Measurements from ENCODE around the gene KLHL10. TPM values are rescaled to one million over a fixed set of nuclear protein-coding genes. Genes with fewer than 3 reads are reported as not detected.
A peak's percentile ranks its signal among the peaks of the same experiment; 100 is the strongest.
"Not testable (repeated sequence)": the region's sequence is repeated elsewhere in the genome, so short reads cannot be mapped to it uniquely, and the experiment has no call there.

The KLHL10 gene
- total RNA-seq, 1 experiment from 2014 or later = not detected

- no peak for DNase-seq (ENCODE audit: low read depth)
Observed at GRCh38 chr17:41871789-41872188, 34.2 kb downstream of the KLHL10 start.

DNA sequence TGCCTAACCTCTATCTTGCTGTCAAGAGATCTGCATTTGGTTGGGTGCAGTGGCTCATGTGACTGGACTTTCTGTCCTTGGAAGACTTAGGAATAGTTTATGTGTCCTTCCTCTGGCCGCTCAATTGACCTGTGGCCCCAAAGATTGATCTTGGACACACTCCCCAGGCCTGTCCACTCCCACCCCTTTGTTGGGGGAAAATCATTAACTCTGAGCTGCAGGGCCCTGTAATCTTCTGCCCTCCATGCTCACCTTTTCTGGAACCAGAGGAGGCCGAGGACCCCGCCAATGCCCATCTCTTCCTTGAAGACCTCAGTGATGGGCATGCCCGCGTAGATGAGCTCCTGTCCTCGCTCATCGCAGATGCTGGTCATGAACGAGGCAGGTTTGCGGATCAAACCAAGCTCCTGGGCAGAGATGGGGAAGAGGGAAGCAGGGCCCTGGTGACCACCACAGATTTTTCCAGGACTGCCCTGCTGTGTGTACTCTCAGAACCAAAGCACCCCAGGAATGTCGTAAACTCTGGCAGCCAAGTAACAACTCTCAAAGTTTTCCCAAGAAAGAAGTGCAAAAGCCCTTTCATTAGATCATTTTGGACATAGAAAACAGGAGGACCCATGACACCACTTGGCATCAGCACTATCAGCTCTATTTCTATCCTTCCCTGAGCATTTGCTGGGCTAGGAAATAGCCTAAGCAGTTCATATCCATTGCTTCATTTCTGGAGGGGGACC lies 36.1 kb downstream of the KLHL10 start:
- in situ Hi-C loops (cut with HindIII; ENCODE audit: low pct_unique_long_range_greater_than_20kb, low sequenced_read_pairs) = no loop called here
- DNase-seq (ENCODE audit: low read depth) = no peak

More at GRCh38 chr17:41871789-41872188, 34.2 kb downstream of the KLHL10 start:
- in situ Hi-C loops (cut with HindIII; ENCODE audit: low pct_unique_long_range_greater_than_20kb, low sequenced_read_pairs) = no loop called here

DNA sequence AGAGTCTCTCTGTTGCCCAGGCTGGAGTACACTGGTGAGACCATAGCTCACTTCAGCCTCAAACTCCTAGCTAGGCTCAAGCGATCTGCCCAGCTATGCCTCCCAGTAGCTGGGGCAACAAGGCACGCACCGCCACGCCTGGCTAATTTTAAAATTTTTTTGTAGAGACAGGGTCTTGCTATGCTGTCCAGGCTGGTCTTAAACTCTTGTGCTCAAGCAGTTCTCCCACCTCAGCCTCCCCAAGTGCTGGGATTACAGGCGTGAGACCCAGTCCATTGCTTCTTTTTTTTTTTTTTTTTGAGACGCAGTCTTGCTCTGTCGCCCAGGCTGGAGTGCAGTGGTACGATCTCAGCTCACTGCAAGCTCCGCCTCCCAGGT lies 36.7 kb downstream of the KLHL10 start:
- in situ Hi-C loops (cut with HindIII; ENCODE audit: low pct_unique_long_range_greater_than_20kb, low sequenced_read_pairs) = not testable (repeated sequence)

GRCh38 chr17:41880130-41880529 lies 42.5 kb downstream of the KLHL10 start:
- DNase-seq (ENCODE audit: low read depth) = no peak
- in situ Hi-C loops (cut with HindIII; ENCODE audit: low pct_unique_long_range_greater_than_20kb, low sequenced_read_pairs) = no loop called here

More for the DNA sequence above, 36.7 kb downstream of the KLHL10 start:
- DNase-seq (ENCODE audit: low read depth) = not testable (repeated sequence)

- in situ Hi-C loops (cut with HindIII; ENCODE audit: low pct_unique_long_range_greater_than_20kb, low sequenced_read_pairs) = no loop called here
- DNase-seq (ENCODE audit: low read depth) = no peak
Observed at GRCh38 chr17:41882756-41883155, 45.1 kb downstream of the KLHL10 start.

DNA sequence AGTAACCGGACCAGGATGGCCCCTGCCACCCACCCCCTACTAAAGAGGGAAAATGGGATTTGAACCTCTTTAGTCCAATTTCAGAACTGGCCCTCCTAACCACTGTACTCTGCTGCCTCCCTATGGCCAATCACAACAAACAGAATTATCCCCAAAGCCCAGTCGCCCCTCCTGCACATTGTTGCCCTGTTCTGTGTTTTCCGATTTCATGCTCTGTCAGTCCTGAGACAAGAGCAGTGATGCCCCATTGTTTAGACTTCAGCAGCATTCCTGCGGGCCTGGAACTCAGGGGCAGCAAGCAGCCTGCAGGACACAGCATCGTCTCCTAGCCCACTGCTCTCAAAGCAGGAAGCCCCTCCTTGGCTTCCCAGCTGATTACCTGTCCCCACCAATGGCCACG lies 48.1 kb downstream of the KLHL10 start:
- DNase-seq (ENCODE audit: low read depth) = peak; percentile 41
- in situ Hi-C loops (cut with HindIII; ENCODE audit: low pct_unique_long_range_greater_than_20kb, low sequenced_read_pairs) = no loop called here

GRCh38 chr17:41888332-41888965 lies 50.8 kb downstream of the KLHL10 start:
- DNase-seq (ENCODE audit: low read depth) = no peak
- in situ Hi-C loops (cut with HindIII; ENCODE audit: low pct_unique_long_range_greater_than_20kb, low sequenced_read_pairs) = no loop called here

DNA sequence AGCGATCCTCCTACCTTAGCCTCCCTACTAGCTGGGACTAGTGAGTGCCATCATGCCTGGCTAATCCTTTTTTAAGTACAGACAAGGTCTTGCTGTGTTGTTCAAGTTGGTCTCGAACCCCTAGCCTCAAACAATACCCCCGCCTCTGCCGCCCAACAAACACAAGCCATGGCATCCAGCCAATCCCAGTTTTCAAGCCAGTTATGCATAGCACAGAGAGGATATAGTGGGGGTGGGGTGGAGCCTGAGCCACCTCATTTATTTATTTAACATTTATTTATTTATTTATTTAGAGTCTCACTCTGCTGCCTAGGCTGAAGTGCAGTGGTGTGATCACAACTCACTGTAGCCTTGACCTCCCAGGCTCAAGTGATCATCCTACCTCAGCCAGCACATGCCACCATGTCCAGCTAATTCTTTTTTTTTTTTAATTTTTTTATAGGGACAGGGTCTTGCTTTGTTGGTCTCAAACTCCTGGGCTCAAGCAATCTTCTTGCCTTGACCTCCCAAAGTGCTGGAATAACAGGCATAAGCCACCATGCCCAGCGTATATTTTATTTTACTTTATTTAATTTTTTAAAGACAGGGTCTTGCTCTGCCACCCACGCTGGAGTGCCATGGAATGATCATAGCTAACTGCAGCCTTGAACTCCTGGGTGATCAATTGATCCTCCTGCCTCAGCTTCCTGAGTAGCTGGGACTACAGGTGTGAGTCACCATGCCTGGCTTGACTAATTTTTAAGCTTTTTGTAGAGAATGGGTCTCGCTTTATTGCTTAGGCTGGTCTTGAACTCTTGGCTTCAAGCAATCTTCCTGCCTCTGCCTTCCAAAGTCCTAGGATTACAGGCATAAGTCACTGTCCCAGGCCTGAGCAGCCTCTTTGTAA lies 53.8 kb downstream of the KLHL10 start:
- peak; percentile 63 for DNase-seq (ENCODE audit: low read depth)
- in situ Hi-C loops (cut with HindIII; ENCODE audit: low pct_unique_long_range_greater_than_20kb, low sequenced_read_pairs) = no loop called here

GRCh38 chr17:41892021-41892376 lies 54.4 kb downstream of the KLHL10 start:
- DNase-seq (ENCODE audit: low read depth) = no peak
- in situ Hi-C loops (cut with HindIII; ENCODE audit: low pct_unique_long_range_greater_than_20kb, low sequenced_read_pairs) = no loop called here

DNA sequence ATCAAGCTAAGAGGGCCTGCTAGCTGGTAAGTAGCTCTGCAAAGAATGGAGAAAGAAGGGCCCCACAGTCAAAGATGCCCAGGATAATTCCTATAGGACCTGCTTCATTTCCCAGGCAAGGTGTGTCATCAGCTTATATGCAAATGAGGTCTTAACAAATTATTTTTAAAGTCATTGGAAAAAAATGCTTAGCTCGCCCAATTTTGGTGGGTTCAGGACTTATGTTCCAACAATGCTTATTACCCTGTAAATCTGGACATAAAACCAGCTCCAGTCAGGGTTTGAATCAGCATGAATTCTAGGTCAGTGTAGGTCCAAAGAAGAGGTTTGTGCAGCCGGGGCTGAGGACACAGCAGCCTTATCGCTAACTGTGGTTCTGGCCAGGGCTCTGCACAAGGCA lies 55.8 kb downstream of the KLHL10 start:
- in situ Hi-C loops (cut with HindIII; ENCODE audit: low pct_unique_long_range_greater_than_20kb, low sequenced_read_pairs) = no loop called here
- no peak for DNase-seq (ENCODE audit: low read depth)

- DNase-seq (ENCODE audit: low read depth) = peak; percentile 85
- in situ Hi-C loops (cut with HindIII; ENCODE audit: low pct_unique_long_range_greater_than_20kb, low sequenced_read_pairs) = no loop called here
Observed at GRCh38 chr17:41894791-41895331, 57.2 kb downstream of the KLHL10 start.

DNA sequence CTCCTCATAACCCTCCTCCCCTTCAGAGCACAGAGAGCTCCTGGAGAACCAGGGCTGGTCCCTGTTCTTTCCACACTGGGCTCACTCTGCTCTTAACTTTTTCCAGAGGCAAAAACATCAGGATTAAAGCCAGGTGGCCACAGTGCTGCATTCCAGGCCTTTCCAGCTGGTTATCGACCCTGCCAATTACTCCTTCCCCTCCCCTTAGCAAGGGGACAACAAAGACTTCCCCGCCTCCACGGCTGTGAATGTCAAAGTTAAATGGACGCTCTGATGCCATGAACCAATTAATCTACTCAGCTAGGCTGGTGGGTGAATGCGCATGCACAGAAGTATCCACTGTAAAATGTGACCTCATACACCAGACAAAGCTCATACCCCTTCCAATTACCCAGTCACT lies 58.0 kb downstream of the KLHL10 start:
- in situ Hi-C loops (cut with HindIII; ENCODE audit: low pct_unique_long_range_greater_than_20kb, low sequenced_read_pairs) = no loop called here
- DNase-seq (ENCODE audit: low read depth) = no peak

DNA sequence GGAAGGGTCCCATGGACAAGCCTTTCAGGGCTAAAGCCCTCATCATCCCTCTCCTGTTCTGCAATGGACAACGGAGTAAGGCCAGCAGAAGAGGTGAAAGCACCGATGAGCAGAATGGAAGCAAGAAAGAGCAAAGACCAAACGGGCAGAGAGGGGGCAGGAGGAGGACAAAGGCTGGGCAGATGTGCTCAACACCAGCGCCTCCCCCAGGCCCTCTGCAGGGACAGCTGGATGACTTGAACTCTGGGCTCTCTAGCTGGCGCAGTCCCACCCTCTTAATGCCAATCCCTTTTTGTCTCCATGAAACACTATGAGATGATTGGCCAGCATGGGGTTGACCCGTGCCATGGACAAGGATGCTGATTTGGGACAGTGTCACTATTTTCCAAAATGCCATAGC lies 59.1 kb downstream of the KLHL10 start:
- DNase-seq (ENCODE audit: low read depth) = no peak
- in situ Hi-C loops (cut with HindIII; ENCODE audit: low pct_unique_long_range_greater_than_20kb, low sequenced_read_pairs) = no loop called here

Other genes starting within 250 kb of the KLHL10 start
- gene KRT16, start 225.1 kb upstream of the KLHL10 start, total RNA-seq (2014; rRNA removed; shearing (Covaris generic); ENCODE audit: low replicate concordance) = 1.4 TPM in 1 of 2 replicates, not detected in the other
- gene KRT17, start 213.2 kb upstream of the KLHL10 start, total RNA-seq (2014; rRNA removed; shearing (Covaris generic); ENCODE audit: low replicate concordance) = not detected in 2 replicates
- gene EIF1, start 148.9 kb upstream of the KLHL10 start, total RNA-seq (2014; rRNA removed; shearing (Covaris generic); ENCODE audit: low replicate concordance) = 25.4 and 50.9 TPM in 2 replicates
- gene GAST, start 125.5 kb upstream of the KLHL10 start, total RNA-seq (2014; rRNA removed; shearing (Covaris generic); ENCODE audit: low replicate concordance) = not detected in 2 replicates
- gene HAP1, start 103.2 kb upstream of the KLHL10 start, total RNA-seq (2014; rRNA removed; shearing (Covaris generic); ENCODE audit: low replicate concordance) = not detected in 2 replicates
- gene JUP, start 51.1 kb upstream of the KLHL10 start, total RNA-seq (2014; rRNA removed; shearing (Covaris generic); ENCODE audit: low replicate concordance) = 56.9 and 111 TPM in 2 replicates
- gene P3H4, start 25.9 kb upstream of the KLHL10 start, total RNA-seq (2014; rRNA removed; shearing (Covaris generic); ENCODE audit: low replicate concordance) = 148 and 200 TPM in 2 replicates
- 315 and 351 TPM in 2 replicates for gene FKBP10, start 24.8 kb upstream of the KLHL10 start, total RNA-seq (2014; rRNA removed; shearing (Covaris generic); ENCODE audit: low replicate concordance)
- gene NT5C3B, start 1.6 kb upstream of the KLHL10 start, total RNA-seq (2014; rRNA removed; shearing (Covaris generic); ENCODE audit: low replicate concordance) = 69.5 and 97.0 TPM in 2 replicates
- 10.3 and 15.5 TPM in 2 replicates for gene KLHL11, start 27.6 kb downstream of the KLHL10 start, total RNA-seq (2014; rRNA removed; shearing (Covaris generic); ENCODE audit: low replicate concordance)
- gene ACLY, start 81.1 kb downstream of the KLHL10 start, total RNA-seq (2014; rRNA removed; shearing (Covaris generic); ENCODE audit: low replicate concordance) = 146 and 150 TPM in 2 replicates
- gene ODAD4, start 92.8 kb downstream of the KLHL10 start, total RNA-seq (2014; rRNA removed; shearing (Covaris generic); ENCODE audit: low replicate concordance) = 0.78 and 2.6 TPM in 2 replicates
- 50.2 and 67.0 TPM in 2 replicates for gene CNP, start 129.0 kb downstream of the KLHL10 start, total RNA-seq (2014; rRNA removed; shearing (Covaris generic); ENCODE audit: low replicate concordance)
- 48.4 and 72.9 TPM in 2 replicates for gene DNAJC7, start 179.6 kb downstream of the KLHL10 start, total RNA-seq (2014; rRNA removed; shearing (Covaris generic); ENCODE audit: low replicate concordance)
- 65.6 and 77.5 TPM in 2 replicates for gene NKIRAS2, start 182.3 kb downstream of the KLHL10 start, total RNA-seq (2014; rRNA removed; shearing (Covaris generic); ENCODE audit: low replicate concordance)
- gene C17orf113, start 212.8 kb downstream of the KLHL10 start, total RNA-seq (2014; rRNA removed; shearing (Covaris generic); ENCODE audit: low replicate concordance) = 0.98 and 1.5 TPM in 2 replicates